HTR-8/SVneo (cell line): ENCODE results near the gene GLB1L.

ENCODE experiments used
- DNase-seq: peaks from one replicate; pipeline ENCODE4 v3.0.0; 2011; ENCODE audit warnings: low spot score, mixed read lengths; ENCODE audit not compliant: insufficient read length
- FAIRE-seq: peaks from 2 replicates; lab custom pipeline; 2011; peaks lifted over from hg19 to GRCh38; lab: Jason Lieb, UNC

GLB1L gene

DNA sequence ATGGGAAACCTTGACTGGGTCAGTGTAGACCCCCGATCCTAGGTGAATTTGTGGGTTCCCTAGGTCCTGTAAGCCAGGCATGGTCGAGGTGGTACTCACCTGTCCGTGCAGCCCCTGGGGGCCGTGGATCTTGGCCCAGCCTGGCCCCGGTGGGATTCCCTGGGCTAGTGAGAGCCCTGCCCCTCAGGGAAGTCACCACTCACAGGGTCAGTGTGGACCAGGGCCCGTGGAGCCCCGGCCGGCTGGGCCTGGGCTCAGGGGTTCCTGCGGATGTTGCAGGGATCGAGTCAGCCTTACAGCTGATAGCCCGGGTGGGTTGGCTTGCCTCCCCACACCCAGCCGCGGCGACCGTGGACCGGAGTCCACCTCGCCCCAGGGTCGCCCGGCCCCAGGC lies 16.3 kb downstream of the GLB1L start:
- DNase-seq (no peak), FAIRE-seq (no peak)

DNA sequence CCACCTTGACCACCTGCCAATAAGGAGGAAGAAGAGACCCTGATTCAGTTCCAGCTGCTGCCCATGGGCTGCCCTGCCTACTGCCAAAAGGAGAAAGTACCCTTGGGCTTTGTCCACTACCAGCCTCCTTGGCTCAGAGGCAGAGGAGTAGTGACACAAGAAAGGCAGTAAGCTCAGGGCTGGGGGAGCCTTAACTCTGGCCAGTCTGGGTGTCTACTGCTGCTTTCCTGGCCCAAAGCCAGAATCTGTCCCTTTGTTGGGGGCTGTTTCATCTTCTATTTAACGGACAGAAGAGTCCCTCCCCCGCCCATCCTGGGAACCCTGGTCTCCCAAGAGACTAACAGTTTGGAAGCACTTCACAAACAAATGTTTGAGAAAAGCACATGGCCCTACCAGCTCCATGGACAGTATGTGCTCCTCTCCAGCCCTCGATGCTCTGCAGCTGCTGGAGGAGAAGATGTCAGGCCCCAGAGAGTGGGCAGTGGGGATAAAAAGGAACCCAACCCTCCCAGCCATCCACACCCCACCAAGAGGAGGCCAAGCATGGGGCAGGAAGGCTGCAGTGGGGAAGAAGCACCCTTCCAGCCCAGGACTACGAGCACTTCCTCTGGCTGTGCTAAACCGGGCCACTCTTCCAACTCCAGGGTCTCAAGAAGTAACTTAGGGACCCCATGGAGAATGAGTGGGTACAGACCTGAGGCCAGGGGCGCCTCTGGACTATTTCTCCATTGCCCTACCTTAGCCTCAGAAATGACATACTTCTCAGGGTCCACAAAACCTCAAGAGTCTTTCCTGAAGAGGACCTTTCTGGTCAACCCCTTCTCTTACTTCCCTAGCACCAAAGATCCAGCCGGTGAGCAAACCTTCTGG lies 17.0 kb downstream of the GLB1L start:
- DNase-seq, result no peak
- FAIRE-seq, result no peak

DNA sequence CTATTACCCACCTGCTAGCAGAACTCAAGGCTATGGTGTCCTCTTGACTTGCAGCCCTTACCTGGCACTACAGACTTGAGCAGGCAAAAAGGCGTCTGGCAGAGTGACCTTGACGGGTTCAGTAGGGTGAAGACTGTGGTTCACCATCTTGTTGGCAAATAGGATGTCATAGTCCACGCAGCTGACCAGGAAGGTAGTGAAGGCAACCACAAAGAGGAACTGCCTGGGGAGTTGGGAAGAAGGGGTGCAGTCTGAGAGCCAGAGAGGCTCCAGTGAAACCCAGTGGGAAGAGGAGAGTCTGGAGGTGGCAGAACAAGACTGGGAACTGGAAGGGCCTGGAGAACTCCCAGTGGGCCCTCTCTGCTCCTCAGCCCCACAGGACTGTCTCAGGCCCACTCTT lies 19.9 kb downstream of the GLB1L start:
- FAIRE-seq (no peak), DNase-seq (no peak)

DNA sequence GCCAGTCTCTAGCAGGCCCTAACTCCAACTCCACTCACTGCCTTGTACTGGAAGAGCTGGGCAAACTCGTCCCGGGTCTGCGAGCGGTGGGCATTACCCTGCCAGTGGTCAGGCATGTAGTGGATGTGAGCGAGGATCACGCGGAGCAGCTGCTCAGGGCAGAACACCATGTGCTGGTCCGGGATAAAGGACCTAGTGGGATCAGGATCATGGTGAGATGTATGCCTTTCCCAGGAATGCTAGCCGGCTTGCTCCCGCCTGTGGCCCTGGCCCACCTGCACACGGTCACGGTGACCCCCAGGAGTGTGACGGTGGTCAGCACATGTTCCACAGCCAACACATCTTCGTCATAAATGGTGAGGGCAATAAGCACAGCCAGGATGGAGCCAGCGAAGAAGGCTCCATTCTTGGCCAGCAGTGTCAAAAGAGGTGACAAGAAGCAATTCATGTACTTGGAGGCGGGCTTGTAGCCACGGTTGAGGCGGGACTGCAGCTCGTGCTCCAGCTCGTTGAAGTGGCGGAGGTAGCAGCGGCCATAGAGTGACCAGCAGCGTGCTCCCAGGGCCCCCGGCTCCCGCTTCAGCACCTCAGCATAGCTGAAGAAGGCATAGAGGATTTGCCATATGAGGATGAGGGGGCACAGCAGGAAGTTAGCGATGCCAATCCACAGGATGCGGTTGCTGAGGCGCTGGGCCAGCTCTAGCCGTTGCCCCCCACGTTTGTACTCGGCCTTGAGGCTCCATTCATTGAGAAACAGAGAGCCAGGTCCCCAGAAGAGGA lies 21.2 kb downstream of the GLB1L start:
- FAIRE-seq (no peak), DNase-seq (no peak)

DNA sequence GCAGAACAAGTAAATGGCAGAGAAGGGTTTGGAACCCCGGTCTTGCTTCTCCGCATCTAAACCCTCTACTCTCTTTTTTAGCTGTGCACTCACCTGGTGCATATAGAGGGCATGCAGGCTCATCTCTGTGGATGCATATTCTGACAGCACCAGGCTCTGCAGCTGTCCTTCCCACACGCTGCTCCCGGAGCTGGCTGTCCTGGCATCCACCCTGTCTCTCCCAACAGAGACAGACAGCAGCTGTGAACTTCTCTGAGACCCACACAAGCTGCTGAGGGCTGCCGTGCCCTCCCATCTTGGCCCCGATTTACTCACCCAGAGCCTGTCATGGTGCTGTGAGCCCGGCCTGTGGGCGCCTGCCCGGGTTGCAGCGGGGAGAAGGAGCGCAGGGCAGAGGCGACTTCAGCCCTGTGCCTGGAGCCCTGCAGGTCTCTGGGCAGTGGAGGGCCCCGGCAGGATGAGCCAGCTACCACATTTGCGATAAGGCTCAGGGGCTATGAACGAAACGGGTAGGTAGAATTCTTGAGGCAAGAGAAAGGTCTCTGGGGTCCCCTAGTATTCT lies 23.2 kb downstream of the GLB1L start:
- DNase-seq (no peak), FAIRE-seq (no peak)

DNA sequence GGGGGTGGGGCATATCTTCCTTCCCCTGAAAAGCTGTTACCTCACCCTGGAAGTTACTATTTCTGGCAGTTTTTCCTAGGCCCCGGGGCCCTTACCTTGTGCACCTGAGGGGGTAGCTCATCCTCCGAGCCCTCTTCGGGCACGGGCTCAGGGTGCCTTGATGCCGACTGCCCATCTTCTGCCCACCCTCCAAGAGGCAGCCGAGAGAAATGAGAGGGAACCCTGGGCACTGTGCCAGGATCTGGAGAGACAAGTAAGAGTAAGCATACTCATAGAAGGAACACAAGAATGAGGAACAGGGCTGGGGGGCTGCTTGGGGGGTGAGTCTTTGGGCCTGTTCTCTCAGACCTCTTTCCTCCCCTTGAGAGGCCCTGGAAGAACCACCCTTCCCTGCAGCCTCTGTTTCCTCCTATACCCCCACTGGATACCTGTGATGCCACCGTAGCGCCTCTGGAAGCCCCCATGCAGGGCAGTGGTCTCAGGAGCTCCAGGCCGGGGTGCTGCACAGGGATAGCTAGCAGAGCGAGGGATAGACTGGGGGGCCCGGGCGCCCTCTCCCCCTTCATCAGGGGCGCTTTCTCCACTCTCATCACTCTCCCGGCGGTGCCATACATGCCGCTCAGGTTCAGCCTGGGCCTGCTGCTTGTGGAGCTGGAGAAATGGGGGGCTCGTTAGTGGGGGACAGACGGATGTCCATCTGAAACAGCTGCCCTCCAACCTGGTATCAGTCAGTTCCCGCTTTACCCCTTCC lies 24.4 kb downstream of the GLB1L start:
- no peak for DNase-seq
- FAIRE-seq, result no peak

DNA sequence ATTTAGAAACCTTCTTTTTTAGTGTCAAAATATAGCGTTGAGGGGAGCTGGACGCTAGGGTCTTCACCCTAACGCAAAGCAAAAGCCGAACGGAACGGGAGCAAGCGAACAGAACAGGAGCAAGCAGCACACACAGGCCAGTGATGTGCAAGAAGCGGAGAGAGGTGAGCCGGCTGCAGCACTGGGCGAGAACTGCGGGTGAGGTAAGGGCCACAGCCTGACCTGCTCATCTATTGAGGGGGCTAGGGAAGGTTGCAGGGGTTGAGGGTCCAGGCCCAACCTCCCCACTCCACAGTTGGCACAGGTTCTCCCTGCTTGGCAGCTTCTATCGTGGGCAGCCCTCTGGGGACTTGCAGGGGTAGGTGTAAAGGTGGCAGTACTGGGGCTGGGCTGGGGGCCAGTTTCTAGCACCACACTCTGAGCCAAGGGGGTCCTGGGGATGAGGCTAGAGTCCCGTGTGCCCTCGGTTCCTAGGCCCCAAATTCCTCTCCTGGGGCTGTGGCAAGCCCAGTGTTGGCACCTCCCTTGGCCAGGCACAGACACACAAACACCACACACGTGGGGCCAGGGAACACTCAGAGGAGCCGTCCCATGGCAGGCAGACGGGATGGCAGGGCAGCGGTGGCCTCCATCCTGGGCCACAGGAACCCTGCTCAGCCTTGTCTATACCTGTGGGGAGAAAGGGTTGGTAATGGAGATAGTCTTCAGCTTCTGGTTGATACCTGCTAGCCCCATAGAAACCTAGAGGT lies 25.3 kb downstream of the GLB1L start:
- FAIRE-seq (no peak), DNase-seq (no peak)

DNA sequence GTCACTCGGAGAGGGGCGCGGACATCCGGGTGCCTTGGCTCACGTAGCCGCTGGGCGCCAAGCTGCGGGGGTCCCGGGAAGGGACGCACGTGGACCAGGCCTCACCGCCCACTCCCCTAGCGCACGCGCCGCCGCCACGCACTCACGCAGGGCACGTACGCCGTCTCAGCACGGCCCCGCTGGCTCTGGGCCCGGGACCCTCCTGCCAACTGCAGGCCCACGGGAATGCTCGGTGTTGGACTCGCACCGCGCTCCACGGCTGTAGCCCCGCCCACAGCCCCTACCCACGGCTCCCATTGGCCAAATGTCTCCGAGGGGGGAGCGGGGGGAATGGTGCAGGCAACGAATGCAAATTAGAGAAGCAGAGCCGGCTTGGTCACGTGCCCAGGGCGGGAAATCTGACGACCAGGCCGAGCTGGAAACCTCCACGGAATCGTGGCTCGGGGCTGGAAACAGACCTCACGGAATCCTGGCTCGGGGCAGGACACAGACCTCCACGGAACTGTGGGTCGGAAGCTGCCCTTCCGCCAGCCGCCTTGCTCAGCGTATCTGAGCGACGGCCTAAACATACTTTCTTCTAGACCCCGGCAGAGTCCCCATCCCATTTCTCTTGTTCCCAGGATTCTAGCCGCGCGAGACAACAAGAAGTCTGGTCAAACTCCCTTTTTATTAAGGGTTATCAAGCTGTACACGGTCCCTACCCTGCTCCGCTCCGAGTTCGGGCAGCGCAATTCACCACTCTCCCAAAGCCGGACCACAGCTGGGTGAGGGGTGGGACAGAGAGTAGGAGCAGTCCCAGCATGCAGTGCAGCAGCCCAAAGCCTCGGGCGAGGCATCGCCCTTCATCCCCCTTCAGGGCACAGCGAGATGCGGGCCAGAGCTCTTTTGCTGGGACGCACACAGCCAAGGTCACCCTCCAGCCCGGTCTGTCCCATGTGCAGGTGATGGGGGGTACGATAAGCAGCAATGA lies 26.2 kb downstream of the GLB1L start, which contains the start of gene ABCB6:
Gene ABCB6 (minus strand): TSS at position 227 of the 970 bp plus-strand sequence. CDS start 285 bp downstream, outside the sequence.
- FAIRE-seq (peak; percentile 48), DNase-seq (peak; percentile 29)

DNA sequence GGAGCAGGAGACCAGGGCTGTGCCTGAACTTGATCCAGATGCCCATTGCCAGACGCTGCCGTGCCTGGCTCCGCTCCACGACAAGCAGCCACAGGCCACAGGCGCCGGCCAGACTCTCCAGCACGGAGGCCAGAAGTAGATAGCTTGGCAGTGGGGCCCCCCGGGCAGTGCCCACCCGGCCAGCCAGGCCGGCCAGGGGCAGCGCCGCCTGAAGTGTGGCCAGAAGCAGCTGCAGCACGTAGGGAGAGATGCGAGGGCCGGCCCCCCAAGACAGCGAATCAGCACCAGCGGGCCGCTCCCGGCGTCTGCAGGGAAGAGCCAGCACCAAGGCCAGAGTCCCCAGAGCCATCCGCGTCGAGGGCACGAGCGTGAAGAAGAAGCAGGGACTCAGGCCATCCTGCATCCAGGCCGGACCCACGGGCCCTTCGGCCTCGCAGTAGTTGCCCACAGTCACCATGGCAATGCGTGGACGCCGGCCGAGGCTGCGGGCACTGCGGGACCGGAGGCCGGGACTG lies 27.0 kb downstream of the GLB1L start:
- DNase-seq (peak; percentile 42), FAIRE-seq (no peak)

DNA sequence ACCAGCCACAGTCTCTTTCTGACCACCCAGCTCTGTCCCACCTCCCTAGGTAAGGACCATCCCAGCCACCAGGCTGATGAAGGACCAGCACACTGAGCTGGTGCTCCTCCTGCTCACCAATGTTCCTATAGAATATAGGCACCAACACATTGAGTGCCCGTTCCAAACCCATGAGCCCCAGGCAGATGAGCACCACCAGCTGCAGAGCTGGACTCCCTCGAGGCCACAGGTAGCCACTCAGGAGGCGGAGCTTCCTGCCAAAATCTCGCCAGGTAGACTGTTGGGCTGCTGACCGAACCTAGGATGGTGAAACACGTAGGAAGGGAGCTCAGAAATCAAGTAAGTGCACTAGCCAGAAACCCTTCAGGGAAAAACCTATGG lies 28.7 kb downstream of the GLB1L start:
- FAIRE-seq (no peak), DNase-seq (no peak)

DNA sequence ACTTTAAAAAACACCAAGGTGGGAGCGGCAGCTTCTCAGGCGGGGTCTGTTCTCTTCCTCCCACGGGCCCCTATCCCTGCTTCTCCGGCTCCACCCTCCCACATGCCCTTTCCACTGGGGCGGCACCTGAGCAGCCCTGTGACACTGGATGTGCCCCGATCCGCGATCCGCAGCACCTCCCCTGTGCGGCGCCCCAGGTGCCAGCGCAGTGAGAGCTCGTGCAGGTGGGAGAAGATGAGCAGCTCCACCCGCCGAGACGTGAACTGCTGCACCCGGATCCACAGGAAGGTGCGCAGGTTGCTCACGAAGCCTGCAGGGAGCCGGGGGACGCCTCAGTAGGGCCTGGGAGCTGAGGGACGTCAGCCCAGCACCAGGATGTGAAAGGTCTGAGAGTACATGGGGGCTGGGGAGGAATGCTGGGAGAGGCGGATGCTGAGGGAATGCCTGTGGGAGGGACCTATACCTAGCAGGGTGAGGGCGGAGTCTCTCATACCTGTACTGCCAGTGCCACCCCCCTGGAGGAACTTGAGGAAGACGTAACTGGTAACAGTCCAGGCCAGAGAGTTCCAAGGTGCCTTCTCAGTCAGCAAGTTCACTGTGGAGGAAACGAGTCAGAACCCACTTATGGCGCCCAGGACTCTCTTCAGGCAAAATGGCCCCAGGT lies 29.2 kb downstream of the GLB1L start:
- no peak for DNase-seq
- no peak for FAIRE-seq

DNA sequence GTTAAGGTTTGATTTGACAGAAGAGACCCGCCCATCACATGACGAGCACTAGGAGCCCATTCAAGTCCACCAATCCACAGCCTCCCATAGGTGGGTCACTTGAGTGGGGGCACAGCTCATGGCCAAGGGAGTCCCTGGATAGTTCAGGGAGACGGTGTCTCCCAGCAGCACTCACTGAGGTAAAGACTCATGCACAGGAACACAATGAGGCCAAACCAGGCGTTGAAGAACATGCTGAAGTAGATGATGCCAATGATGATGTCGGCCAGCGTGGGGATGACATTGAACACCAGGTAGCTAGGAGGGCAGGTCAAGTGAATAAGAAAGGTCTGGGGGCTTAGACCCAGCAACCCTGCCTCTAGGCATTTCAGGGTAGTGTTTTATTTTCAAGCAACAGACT lies 30.5 kb downstream of the GLB1L start:
- no peak for DNase-seq
- FAIRE-seq, result no peak

DNA sequence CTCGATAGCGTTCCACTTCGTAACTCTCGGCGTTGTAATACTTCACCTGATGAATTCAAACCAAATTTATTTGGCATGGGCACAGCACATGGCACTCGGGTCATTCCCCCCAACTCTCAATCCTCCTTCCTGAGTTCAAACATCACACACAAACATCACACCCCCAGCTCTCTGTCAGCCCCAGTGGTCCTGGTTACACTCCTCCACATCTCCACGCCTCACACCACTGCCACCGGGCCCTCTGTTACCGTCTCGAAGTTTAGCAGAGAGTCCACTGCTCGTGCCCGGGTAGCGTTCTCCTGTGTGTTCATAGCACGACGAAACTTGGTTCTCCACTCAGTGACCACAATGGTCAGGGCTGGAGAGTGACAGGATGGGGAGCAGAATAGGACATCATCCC lies 31.1 kb downstream of the GLB1L start:
- FAIRE-seq, result no peak
- DNase-seq, result no peak

DNA sequence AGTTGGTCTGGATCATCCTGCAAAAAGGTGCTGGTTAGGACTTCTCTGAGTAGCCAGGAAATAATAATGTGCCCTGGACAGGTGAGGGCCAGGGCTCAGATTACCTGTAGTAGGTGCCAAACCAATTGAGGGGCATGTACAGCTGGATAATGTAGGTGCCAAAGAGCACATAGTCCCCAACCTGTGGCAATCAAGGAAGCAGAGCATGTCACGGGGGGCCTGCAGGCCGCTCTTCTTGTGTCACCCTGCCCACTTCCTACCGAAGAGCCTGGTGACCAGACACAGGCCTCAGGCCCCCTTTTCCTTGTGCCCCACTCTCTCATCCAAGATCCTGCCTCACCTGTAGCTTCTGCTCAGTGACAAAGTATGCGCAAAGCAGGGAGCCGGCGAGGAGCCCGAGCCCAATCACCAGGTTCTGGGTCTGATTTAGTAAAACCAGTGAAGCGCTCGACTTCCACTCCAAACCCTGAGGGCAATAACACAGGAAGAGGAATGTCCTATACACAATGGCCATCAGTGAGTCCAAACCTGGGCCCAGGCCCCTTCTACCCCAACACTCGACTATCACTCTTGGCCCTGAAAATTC lies 31.7 kb downstream of the GLB1L start:
- no peak for FAIRE-seq

DNA sequence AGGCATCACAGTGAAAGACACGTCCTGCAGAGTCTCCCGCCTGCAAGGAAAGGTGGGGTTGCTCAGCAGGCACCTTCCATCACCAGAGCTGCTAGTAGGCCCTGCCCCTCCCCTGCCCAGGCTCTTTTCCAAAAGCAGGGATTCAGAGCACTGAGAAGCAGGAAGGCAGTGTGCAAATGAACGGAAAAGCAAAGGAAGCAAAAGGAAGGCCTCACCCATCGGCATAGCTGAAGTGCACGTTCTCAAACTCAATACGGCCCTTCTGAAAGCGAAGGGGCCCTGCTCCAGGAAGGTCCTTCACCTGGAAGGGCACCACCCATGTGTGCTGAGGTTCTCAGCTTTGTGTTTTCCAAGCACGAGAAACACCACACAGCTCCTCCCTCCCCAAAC lies 32.2 kb downstream of the GLB1L start:
- no peak for FAIRE-seq
- DNase-seq, result no peak

More for the DNA sequence above, 31.7 kb downstream of the GLB1L start:
- no peak for DNase-seq

DNA sequence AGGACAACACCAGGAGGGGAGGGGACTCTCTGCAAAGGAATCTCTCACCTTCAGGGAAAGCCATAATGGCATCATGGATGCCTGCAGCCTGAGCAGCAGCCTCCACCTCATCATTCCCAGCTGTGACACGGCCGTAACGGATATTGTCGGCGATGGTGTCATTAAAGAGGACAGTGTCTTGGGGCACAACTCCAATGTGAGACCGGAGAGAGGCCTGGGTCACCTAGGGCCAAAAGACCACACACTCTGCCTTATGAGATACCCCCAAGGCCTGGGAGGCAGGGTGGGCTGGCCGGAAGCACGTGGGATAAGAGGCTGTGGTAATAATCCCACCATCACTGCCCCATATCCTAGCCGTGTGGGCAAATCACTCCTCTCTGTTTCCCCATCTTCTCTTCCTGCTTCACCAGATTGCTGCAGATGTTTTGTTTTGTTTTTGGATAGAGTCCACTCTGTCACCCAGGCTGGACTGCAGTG lies 34.3 kb downstream of the GLB1L start:
- FAIRE-seq (no peak), DNase-seq (no peak)

DNA sequence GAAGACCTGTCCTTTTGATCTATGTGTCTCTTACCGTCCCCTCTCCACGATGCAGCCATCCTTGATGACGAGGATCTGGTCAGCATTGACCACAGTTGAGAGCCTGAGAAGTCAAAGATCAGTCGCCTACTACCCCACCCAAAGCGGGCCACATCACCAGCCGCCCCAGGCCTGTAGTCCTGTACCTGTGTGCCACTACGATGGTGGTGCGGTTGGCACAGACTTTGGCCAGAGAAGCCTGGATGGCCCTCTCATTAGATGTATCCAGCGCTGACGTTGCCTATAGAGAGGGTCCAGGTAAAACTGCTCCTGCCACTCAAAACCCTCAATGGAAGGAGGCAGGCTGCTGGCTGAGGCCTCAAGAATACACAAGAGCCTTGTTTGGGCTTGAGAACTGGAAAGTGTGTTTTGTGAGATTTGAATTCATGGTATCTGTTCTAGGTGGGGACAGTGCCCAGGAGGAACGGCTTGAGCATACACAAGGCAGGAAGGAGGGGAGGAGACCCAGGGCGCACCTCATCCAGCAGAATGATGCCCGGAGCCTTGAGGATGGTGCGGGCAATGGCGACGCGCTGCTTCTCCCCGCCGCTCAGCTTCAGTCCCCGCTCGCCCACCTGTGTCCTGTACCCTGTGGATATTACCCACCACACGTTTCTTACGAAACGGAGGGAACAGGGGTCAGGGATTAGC lies 34.9 kb downstream of the GLB1L start:
- DNase-seq (no peak), FAIRE-seq (no peak)
